Stimulated activated CD4-positive, alpha-beta T cell treated with anti-CD3 and anti-CD28 coated beads, TNF-alpha, amount 100 ng/mL, for 1 hour (primary cell): ENCODE results near the gene SUMO2.
"Not testable (repeated sequence)": the region's sequence is repeated elsewhere in the genome, so short reads cannot be mapped to it uniquely, and the experiment has no call there.

Source experiments
- DNase-seq, 3 donors: peaks; one replicate each; pipeline ENCODE4 v3.0.0-alpha.2; 2020; ENCODE audit warnings: low read depth in 3 of 3, low spot score in 1 of 3

The SUMO2 gene

GRCh38 chr17:75146592-75146991, 36.2 kb downstream of the SUMO2 start:
- DNase-seq, result no peak

GRCh38 chr17:75144816-75145512, 37.8 kb downstream of the SUMO2 start:
- DNase-seq, result no peak

- no peak for DNase-seq
Measured at GRCh38 chr17:75142236-75142971, 40.4 kb downstream of the SUMO2 start.

- DNase-seq, result no peak
Measured at GRCh38 chr17:75138519-75138918, 44.2 kb downstream of the SUMO2 start.

GRCh38 chr17:75137762-75138161, 45.0 kb downstream of the SUMO2 start:
- not testable (repeated sequence) for DNase-seq

- DNase-seq, result no peak
Measured at GRCh38 chr17:75135946-75136345, 46.8 kb downstream of the SUMO2 start.

- DNase-seq, result no peak
Measured at GRCh38 chr17:75135452-75135851, 47.3 kb downstream of the SUMO2 start.

GRCh38 chr17:75133607-75134347, 49.0 kb downstream of the SUMO2 start:
- not testable (repeated sequence) for DNase-seq

GRCh38 chr17:75133001-75133400, 49.8 kb downstream of the SUMO2 start:
- DNase-seq, result no peak

- DNase-seq, result not testable (repeated sequence)
Measured at GRCh38 chr17:75132018-75133000, 50.5 kb downstream of the SUMO2 start.

- peak in 1 of 3 donors; percentile 52 for DNase-seq
Measured at GRCh38 chr17:75131278-75132017, 51.3 kb downstream of the SUMO2 start, which contains the start of gene NT5C. Gene NT5C (minus strand): TSS chr17:75131742. CDS start chr17:75131707, 35 bp downstream.

GRCh38 chr17:75130632-75131277, 52.0 kb downstream of the SUMO2 start:
- peak in 1 of 3 donors; percentile 35 for DNase-seq

- no peak for DNase-seq
Measured at GRCh38 chr17:75130059-75130631, 52.6 kb downstream of the SUMO2 start.

GRCh38 chr17:75129576-75129975, 53.2 kb downstream of the SUMO2 start:
- DNase-seq, result no peak

- DNase-seq, result no peak
Measured at GRCh38 chr17:75128694-75129505, 53.9 kb downstream of the SUMO2 start.

- DNase-seq, result not testable (repeated sequence)
Measured at GRCh38 chr17:75127936-75128335, 54.8 kb downstream of the SUMO2 start.

GRCh38 chr17:75126954-75127353, 55.8 kb downstream of the SUMO2 start:
- DNase-seq, result no peak

- DNase-seq, result no peak
Measured at GRCh38 chr17:75125984-75126383, 56.8 kb downstream of the SUMO2 start.
